ENCODE measurements around the gene NAT16.
A peak's percentile ranks its signal among the peaks of the same experiment; 100 is the strongest.

NAT16 gene

GRCh38 chr7:101170617-101171441 lies 9.3 kb downstream of the NAT16 start:
- no peak for DNase-seq

GRCh38 chr7:101169838-101170551 lies 10.1 kb downstream of the NAT16 start:
- DNase-seq: peak; percentile 79

GRCh38 chr7:101169110-101169837 lies 10.8 kb downstream of the NAT16 start:
- no peak for DNase-seq

GRCh38 chr7:101168412-101169049 lies 11.6 kb downstream of the NAT16 start:
- DNase-seq: no peak

GRCh38 chr7:101167645-101168411 lies 12.3 kb downstream of the NAT16 start:
- no peak for DNase-seq

GRCh38 chr7:101166909-101167644 lies 13.0 kb downstream of the NAT16 start:
- DNase-seq: no peak

GRCh38 chr7:101166648-101166908 lies 13.5 kb downstream of the NAT16 start:
- DNase-seq: no peak

GRCh38 chr7:101165958-101166647 lies 14.0 kb downstream of the NAT16 start:
- no peak for DNase-seq

GRCh38 chr7:101165075-101165957 lies 14.8 kb downstream of the NAT16 start, which contains the start of gene VGF:
Gene VGF (minus strand): TSS chr7:101165569. CDS start chr7:101164843, 726 bp downstream.
- peak; percentile 97 for DNase-seq

- DNase-seq: peak; percentile 52
These were observed 15.8 kb downstream of the NAT16 start for GRCh38 chr7:101164071-101164840.

GRCh38 chr7:101163279-101164070 lies 16.6 kb downstream of the NAT16 start:
- no peak for DNase-seq

- DNase-seq: peak; percentile 72
These were observed 17.4 kb downstream of the NAT16 start for GRCh38 chr7:101162551-101163278.

GRCh38 chr7:101161692-101162471 lies 18.2 kb downstream of the NAT16 start:
- DNase-seq: no peak

GRCh38 chr7:101160910-101161309 lies 19.2 kb downstream of the NAT16 start:
- no peak for DNase-seq

- no peak for DNase-seq
These were observed 20.1 kb downstream of the NAT16 start for GRCh38 chr7:101159696-101160674.

All from hematopoietic multipotent progenitor cell treated with erythropoietin and hydrocortisone succinate and interleukin-3 and kit ligand, for 6 days (in vitro differentiated cells).